ENCODE results near the gene CALML5.

CALML5 gene

GRCh38 chr10:5512881-5513612, 13.7 kb upstream of the CALML5 start:
- Histone ChIP-seq H3K27me3 (ENCODE audit: insufficient read depth, low read length, poor library complexity, severe bottlenecking) (no peaks in the 10 kb centered on the region), H3F3A (ENCODE audit: low read depth) (no peaks in the 10 kb centered on the region), H3K36me3 (ENCODE audit: insufficient read depth, low read length) (no peaks in the 10 kb centered on the region), H4K20me1 (ENCODE audit: insufficient read depth, low read length, poor library complexity, severe bottlenecking) (no peaks in the 10 kb centered on the region), H2AFZ (ENCODE audit: low read length) (0 out of 2 replicates have a peak overlapping the region, but pooled peaks have one; percentile 30), H3K9ac (ENCODE audit: low read depth, low read length, poor library complexity, severe bottlenecking) (no peak overlapping the region), H3K4me2 (ENCODE audit: low read depth, low read length, poor library complexity, severe bottlenecking) (no peak overlapping the region), H3K79me2 (ENCODE audit: insufficient read depth, low read length) (no peaks in the 10 kb centered on the region), H3K9me2 (replicated peaks; ENCODE audit: low read depth, low read length) (no peaks in the 10 kb centered on the region), H3K4me1 (ENCODE audit: insufficient read depth, low read length, poor library complexity, severe bottlenecking) (peaks cover 4% of the 10 kb centered on the region), H3K4me3 (ENCODE audit: low read length, poor library complexity, severe bottlenecking) (no peak overlapping the region), H3K9me3 (ENCODE audit: insufficient read depth, low read depth, low read length) (no peaks in the 10 kb centered on the region)
- TF ChIP-seq EZH2phosphoT487 (IDR thresholded peaks at IDR 0.05; ENCODE audit: borderline replicate concordance) (no peak), CTCF (conservative IDR thresholded peaks at IDR 0.05; ENCODE audit: low read length) (no peak)

GRCh38 chr10:5512331-5512730, 13.0 kb upstream of the CALML5 start:
- H3K4me1 ChIP-seq (ENCODE audit: insufficient read depth, low read length, poor library complexity, severe bottlenecking): peaks cover 4% of the 10 kb centered on the region
- no peak overlapping the region for H3K4me2 ChIP-seq (ENCODE audit: low read depth, low read length, poor library complexity, severe bottlenecking)
- H3K9ac ChIP-seq (ENCODE audit: low read depth, low read length, poor library complexity, severe bottlenecking): no peak overlapping the region
- H3K4me3 ChIP-seq (ENCODE audit: low read length, poor library complexity, severe bottlenecking): no peak overlapping the region
- H4K20me1 ChIP-seq (ENCODE audit: insufficient read depth, low read length, poor library complexity, severe bottlenecking): no peaks in the 10 kb centered on the region
- TF ChIP-seq CTCF (conservative IDR thresholded peaks at IDR 0.05; ENCODE audit: low read length): no peak
- no peak for TF ChIP-seq EZH2phosphoT487 (IDR thresholded peaks at IDR 0.05; ENCODE audit: borderline replicate concordance)
- no peaks in the 10 kb centered on the region for H3F3A ChIP-seq (ENCODE audit: low read depth)
- H3K79me2 ChIP-seq (ENCODE audit: insufficient read depth, low read length): no peaks in the 10 kb centered on the region
- H2AFZ ChIP-seq (ENCODE audit: low read length): no peak overlapping the region
- H3K9me3 ChIP-seq (ENCODE audit: insufficient read depth, low read depth, low read length): no peaks in the 10 kb centered on the region
- H3K9me2 ChIP-seq (replicated peaks; ENCODE audit: low read depth, low read length): no peaks in the 10 kb centered on the region
- H3K27me3 ChIP-seq (ENCODE audit: insufficient read depth, low read length, poor library complexity, severe bottlenecking): no peaks in the 10 kb centered on the region
- H3K36me3 ChIP-seq (ENCODE audit: insufficient read depth, low read length): no peaks in the 10 kb centered on the region

- Histone ChIP-seq H3K36me3 (ENCODE audit: insufficient read depth, low read length) (no peaks in the 10 kb centered on the region), H3F3A (ENCODE audit: low read depth) (no peaks in the 10 kb centered on the region), H3K27me3 (ENCODE audit: insufficient read depth, low read length, poor library complexity, severe bottlenecking) (no peaks in the 10 kb centered on the region), H4K20me1 (ENCODE audit: insufficient read depth, low read length, poor library complexity, severe bottlenecking) (no peaks in the 10 kb centered on the region), H3K4me2 (ENCODE audit: low read depth, low read length, poor library complexity, severe bottlenecking) (no peak overlapping the region), H3K9ac (ENCODE audit: low read depth, low read length, poor library complexity, severe bottlenecking) (no peak overlapping the region), H2AFZ (ENCODE audit: low read length) (no peak overlapping the region), H3K79me2 (ENCODE audit: insufficient read depth, low read length) (no peaks in the 10 kb centered on the region), H3K4me3 (ENCODE audit: low read length, poor library complexity, severe bottlenecking) (no peak overlapping the region), H3K9me3 (ENCODE audit: insufficient read depth, low read depth, low read length) (no peaks in the 10 kb centered on the region), H3K9me2 (replicated peaks; ENCODE audit: low read depth, low read length) (no peaks in the 10 kb centered on the region), H3K4me1 (ENCODE audit: insufficient read depth, low read length, poor library complexity, severe bottlenecking) (peaks cover 4% of the 10 kb centered on the region)
- TF ChIP-seq EZH2phosphoT487 (IDR thresholded peaks at IDR 0.05; ENCODE audit: borderline replicate concordance) (no peak), CTCF (conservative IDR thresholded peaks at IDR 0.05; ENCODE audit: low read length) (no peak)
These were observed 12.5 kb upstream of the CALML5 start for GRCh38 chr10:5511885-5512280.
